HG03565 (cell line): ENCODE results near the gene ECHDC1.
"Not testable (repeated sequence)": the region's sequence is repeated elsewhere in the genome, so short reads cannot be mapped to it uniquely, and the experiment has no call there.

ENCODE experiments used
- ATAC-seq: cut with Tn5 transposase; IDR thresholded peaks from one replicate; pipeline ENCODE4 v1.9.1; 2021; ENCODE audit warnings: mild to moderate bottlenecking, moderate library complexity; ENCODE audit not compliant: unreplicated experiment

ECHDC1 gene

GRCh38 chr6:127342296-127342945, 988 bp downstream of the ECHDC1 start:
- ATAC-seq: no peak

- ATAC-seq: peak; percentile 31
These were observed 1.8 kb downstream of the ECHDC1 start for GRCh38 chr6:127341471-127342202.

GRCh38 chr6:127340171-127340570, 3.2 kb downstream of the ECHDC1 start:
- ATAC-seq: no peak

GRCh38 chr6:127338936-127339335, 4.5 kb downstream of the ECHDC1 start:
- ATAC-seq: no peak

GRCh38 chr6:127332383-127332961, 10.9 kb downstream of the ECHDC1 start:
- no peak for ATAC-seq

- ATAC-seq: not testable (repeated sequence)
These were observed 12.2 kb downstream of the ECHDC1 start for GRCh38 chr6:127331256-127331655.

- ATAC-seq: no peak
These were observed 15.3 kb downstream of the ECHDC1 start for GRCh38 chr6:127328043-127328609.

- ATAC-seq: no peak
These were observed 23.7 kb downstream of the ECHDC1 start for GRCh38 chr6:127319686-127320085.

- ATAC-seq: no peak
These were observed 25.9 kb downstream of the ECHDC1 start for GRCh38 chr6:127317388-127318128.

GRCh38 chr6:127305741-127306140, 37.7 kb downstream of the ECHDC1 start:
- ATAC-seq: no peak

GRCh38 chr6:127303917-127304316, 39.5 kb downstream of the ECHDC1 start:
- ATAC-seq: no peak

GRCh38 chr6:127302728-127303660, 40.4 kb downstream of the ECHDC1 start:
- ATAC-seq: peak; percentile 77

GRCh38 chr6:127301199-127301700, 42.2 kb downstream of the ECHDC1 start:
- no peak for ATAC-seq

GRCh38 chr6:127300411-127300810, 43.0 kb downstream of the ECHDC1 start:
- ATAC-seq: no peak

GRCh38 chr6:127299522-127300240, 43.7 kb downstream of the ECHDC1 start:
- no peak for ATAC-seq

GRCh38 chr6:127298475-127298874, 44.9 kb downstream of the ECHDC1 start:
- ATAC-seq: no peak

- no peak for ATAC-seq
These were observed 45.8 kb downstream of the ECHDC1 start for GRCh38 chr6:127297502-127298070.

GRCh38 chr6:127291495-127291894, 51.9 kb downstream of the ECHDC1 start:
- ATAC-seq: peak; percentile 86
